ENCODE results near the gene CCDC88A. TPM values are rescaled to one million over a fixed set of nuclear protein-coding genes. Genes with fewer than 3 reads are reported as not detected.

CCDC88A gene, protein sequence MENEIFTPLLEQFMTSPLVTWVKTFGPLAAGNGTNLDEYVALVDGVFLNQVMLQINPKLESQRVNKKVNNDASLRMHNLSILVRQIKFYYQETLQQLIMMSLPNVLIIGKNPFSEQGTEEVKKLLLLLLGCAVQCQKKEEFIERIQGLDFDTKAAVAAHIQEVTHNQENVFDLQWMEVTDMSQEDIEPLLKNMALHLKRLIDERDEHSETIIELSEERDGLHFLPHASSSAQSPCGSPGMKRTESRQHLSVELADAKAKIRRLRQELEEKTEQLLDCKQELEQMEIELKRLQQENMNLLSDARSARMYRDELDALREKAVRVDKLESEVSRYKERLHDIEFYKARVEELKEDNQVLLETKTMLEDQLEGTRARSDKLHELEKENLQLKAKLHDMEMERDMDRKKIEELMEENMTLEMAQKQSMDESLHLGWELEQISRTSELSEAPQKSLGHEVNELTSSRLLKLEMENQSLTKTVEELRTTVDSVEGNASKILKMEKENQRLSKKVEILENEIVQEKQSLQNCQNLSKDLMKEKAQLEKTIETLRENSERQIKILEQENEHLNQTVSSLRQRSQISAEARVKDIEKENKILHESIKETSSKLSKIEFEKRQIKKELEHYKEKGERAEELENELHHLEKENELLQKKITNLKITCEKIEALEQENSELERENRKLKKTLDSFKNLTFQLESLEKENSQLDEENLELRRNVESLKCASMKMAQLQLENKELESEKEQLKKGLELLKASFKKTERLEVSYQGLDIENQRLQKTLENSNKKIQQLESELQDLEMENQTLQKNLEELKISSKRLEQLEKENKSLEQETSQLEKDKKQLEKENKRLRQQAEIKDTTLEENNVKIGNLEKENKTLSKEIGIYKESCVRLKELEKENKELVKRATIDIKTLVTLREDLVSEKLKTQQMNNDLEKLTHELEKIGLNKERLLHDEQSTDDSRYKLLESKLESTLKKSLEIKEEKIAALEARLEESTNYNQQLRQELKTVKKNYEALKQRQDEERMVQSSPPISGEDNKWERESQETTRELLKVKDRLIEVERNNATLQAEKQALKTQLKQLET (N-terminal part only)
- 21.9 and 30.4 TPM in 2 replicates for total RNA-seq (ENCODE audit: low replicate concordance)

DNA sequence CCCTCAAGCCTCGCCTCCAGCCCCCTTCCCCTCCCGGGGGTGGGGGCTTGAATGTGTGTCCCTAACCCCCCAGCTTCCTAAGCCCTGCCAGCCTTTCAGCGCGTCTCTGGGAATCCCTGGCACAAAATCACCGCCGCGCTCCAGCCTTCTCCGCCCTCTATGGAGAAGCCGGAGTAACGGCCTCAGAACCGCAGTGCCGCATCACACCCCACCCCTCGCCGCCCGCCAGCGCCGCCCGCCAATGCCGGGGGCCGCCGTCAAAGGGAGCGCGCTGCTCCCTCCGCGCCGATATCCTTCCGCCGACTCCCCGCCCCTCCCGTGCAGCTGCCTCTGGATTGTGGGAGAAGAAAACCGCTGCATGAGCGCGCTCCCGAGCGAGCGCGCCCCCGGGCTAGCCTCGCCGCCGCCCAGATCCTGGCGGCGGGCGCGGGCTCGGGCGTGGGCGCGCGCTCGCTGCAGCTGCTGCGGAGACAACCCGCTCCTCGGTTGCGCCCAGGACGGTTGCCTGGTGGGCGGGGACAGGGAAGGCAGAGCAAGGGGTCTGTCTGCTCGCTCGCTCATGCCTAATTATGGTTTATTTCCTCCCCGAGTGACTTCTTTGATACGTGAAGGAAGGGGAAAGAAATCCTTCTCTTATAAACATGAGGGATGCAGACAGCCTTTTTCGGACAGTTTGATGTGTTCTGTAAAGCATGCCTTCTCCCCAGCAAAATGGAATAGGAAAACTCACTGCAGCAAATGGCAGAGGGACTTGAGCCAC, at the start of gene CCDC88A:
Gene CCDC88A (minus strand): TSS at position 178 of the 760 bp plus-strand sequence. CDS start 777 bp downstream, outside the sequence.

DNA sequence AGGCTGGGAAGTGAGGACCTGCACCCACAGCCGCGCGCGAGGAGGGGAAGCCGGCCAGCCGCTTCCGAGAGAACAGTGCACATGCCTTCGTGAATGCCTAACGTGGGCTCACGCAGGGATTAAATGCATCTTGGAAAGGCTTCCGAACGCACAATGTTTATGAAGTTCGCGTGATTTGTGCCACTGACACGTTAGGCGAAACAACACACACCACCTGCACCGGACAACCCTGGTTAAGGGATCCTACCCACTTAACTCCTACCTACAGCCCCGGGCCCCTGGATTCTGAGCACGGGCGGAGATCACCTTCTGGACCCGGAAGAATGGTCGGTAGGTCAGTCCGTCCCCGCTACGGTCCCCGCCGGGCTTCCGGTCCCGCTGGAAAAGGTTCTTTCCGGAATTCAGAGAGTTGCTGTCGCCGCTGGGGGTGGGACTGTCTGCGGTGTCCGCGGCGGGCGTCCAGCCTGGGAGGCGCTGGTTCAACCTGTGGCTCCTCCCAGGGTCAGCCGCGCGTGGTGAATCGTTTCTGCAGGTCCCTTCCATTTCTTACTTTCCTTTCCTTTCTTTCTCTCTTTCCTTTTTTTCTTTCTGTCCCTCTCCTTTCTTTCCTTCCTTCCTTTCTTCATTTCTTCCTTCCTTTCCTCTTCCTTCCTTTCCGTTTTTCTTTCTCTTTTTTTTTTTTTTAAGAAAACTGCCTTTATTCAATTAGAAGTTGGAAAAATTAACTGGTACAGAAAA, 150.6 kb downstream of the CCDC88A start, which contains the start of gene MTIF2:
Gene MTIF2 (minus strand): TSS at position 325 of the 738 bp plus-strand sequence. CDS start 5,373 bp downstream, outside the sequence.

Other genes with a start within 250 kb of the CCDC88A start
- gene CLHC1, start 187.6 kb downstream of the CCDC88A start, total RNA-seq (ENCODE audit: low replicate concordance): 5.6 and 12.1 TPM in 2 replicates
- gene RPS27A, start 187.2 kb downstream of the CCDC88A start, total RNA-seq (ENCODE audit: low replicate concordance): 625 and 765 TPM in 2 replicates
- 27.6 and 30.3 TPM in 2 replicates for gene MTIF2, start 150.6 kb downstream of the CCDC88A start, total RNA-seq (ENCODE audit: low replicate concordance)
- 17.3 and 28.0 TPM in 2 replicates for gene CFAP36, start 99.9 kb upstream of the CCDC88A start, total RNA-seq (ENCODE audit: low replicate concordance)
- gene PPP4R3B, start 197.8 kb upstream of the CCDC88A start, total RNA-seq (ENCODE audit: low replicate concordance): 26.2 and 32.9 TPM in 2 replicates

Data from smooth muscle cell of the coronary artery (primary cell).